GM06990 (cell line): ENCODE data around the gene ANKS1B.

Source experiments
- DNase-seq: peaks from one replicate; pipeline ENCODE4 v3.0.0-alpha.2; 2011; ENCODE audit not compliant: insufficient read length; ENCODE audit errors: extremely low read depth
- H3K27me3 ChIP-seq: replicated peaks from 2 replicates; pipeline ENCODE4 v1.6.0; 2011; ENCODE audit warnings: low read length; ENCODE audit not compliant: control insufficient read depth, insufficient read depth
- H3K36me3 ChIP-seq: 2 replicates; pipeline ENCODE4 v1.5.1; 2011; ENCODE audit warnings: low read length; ENCODE audit not compliant: control insufficient read depth, insufficient read depth
- H3K4me3 ChIP-seq: replicated peaks from 2 replicates; pipeline ENCODE4 v1.5.1; 2011; ENCODE audit warnings: low read depth, mild to moderate bottlenecking, control low read depth, low read length
- CTCF ChIP-seq: IDR thresholded peaks from 2 replicates; pipeline ENCODE4 v1.5.1; 2011; ENCODE audit warnings: low read length, control low read depth, mild to moderate bottlenecking, inconsistent platforms; ENCODE audit not compliant: insufficient read depth, poor library complexity, severe bottlenecking

The ANKS1B gene

GRCh38 chr12:98808243-98808875 is 1176.4 kb downstream of the ANKS1B start:
- Histone ChIP-seq H3K36me3 (no peaks in the 10 kb centered on the region), H3K4me3 (no peak overlapping the region)
- no peak for TF ChIP-seq CTCF

GRCh38 chr12:98807187-98807586 is 1177.5 kb downstream of the ANKS1B start:
- Histone ChIP-seq H3K36me3 (no peaks in the 10 kb centered on the region), H3K4me3 (no peak overlapping the region), H3K27me3 (no peaks in the 10 kb centered on the region)
- DNase-seq = no peak
- no peak for TF ChIP-seq CTCF

More at GRCh38 chr12:98808243-98808875, 1176.4 kb downstream of the ANKS1B start:
- H3K27me3 ChIP-seq = no peaks in the 10 kb centered on the region
- DNase-seq = no peak

GRCh38 chr12:98803468-98804209 is 1181.1 kb downstream of the ANKS1B start:
- Histone ChIP-seq H3K27me3 (no peaks in the 10 kb centered on the region; the same call in 1 of the 2 replicates), H3K4me3 (no peak overlapping the region), H3K36me3 (no peaks in the 10 kb centered on the region)
- no peak for DNase-seq
- TF ChIP-seq CTCF = no peak

- TF ChIP-seq CTCF = no peak
- no peaks in the 10 kb centered on the region; the same call in 1 of the 2 replicates for H3K27me3 ChIP-seq
- no peak for DNase-seq
- no peaks in the 10 kb centered on the region for H3K36me3 ChIP-seq
- H3K4me3 ChIP-seq = no peak overlapping the region
These were observed 1184.9 kb downstream of the ANKS1B start for GRCh38 chr12:98799822-98800221.

- no peaks in the 10 kb centered on the region for H3K36me3 ChIP-seq
- TF ChIP-seq CTCF = no peak
- no peak for DNase-seq
- no peaks in the 10 kb centered on the region; the same call in 1 of the 2 replicates for H3K27me3 ChIP-seq
- H3K4me3 ChIP-seq = no peak overlapping the region
These were observed 1185.5 kb downstream of the ANKS1B start for GRCh38 chr12:98799146-98799810.
